WI38 (cell line): ENCODE measurements around the gene ELAVL2.
"Not testable (repeated sequence)": the region's sequence is repeated elsewhere in the genome, so short reads cannot be mapped to it uniquely, and the experiment has no call there.

Source experiments
- H3K4me3 ChIP-seq: 2 replicates; pipeline ENCODE4 v1.5.1; 2011; ENCODE audit warnings: low read depth, mild to moderate bottlenecking, control low read depth, low read length
- TF ChIP-seq, protein P1 (sequence below): IDR thresholded peaks from 2 replicates; pipeline ENCODE4 v1.5.1; 2012; ENCODE audit warnings: low read depth, mild to moderate bottlenecking, control low read depth, low read length

Gene ELAVL2

DNA sequence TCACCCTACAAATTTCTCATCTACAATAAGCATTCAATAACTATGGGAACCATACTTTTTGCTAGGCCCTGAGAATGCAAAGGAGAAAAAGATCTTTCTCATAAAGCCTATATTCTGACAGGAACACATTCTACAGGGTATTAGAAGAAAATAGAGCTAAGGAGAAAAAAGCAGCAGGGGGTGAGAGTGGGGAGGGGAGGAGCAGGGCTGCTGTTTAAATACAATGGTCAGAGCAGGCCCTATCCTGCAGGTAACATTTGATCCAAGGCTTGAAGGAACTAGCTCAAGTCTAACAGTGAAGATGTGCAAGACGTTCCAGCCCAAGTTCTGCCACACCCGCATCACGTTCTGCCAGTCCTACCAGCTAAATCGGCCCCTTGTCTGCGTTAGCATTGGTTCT lies 89.7 kb downstream of the ELAVL2 start:
- no peak overlapping the region for H3K4me3 ChIP-seq
- TF ChIP-seq, protein P1, sequence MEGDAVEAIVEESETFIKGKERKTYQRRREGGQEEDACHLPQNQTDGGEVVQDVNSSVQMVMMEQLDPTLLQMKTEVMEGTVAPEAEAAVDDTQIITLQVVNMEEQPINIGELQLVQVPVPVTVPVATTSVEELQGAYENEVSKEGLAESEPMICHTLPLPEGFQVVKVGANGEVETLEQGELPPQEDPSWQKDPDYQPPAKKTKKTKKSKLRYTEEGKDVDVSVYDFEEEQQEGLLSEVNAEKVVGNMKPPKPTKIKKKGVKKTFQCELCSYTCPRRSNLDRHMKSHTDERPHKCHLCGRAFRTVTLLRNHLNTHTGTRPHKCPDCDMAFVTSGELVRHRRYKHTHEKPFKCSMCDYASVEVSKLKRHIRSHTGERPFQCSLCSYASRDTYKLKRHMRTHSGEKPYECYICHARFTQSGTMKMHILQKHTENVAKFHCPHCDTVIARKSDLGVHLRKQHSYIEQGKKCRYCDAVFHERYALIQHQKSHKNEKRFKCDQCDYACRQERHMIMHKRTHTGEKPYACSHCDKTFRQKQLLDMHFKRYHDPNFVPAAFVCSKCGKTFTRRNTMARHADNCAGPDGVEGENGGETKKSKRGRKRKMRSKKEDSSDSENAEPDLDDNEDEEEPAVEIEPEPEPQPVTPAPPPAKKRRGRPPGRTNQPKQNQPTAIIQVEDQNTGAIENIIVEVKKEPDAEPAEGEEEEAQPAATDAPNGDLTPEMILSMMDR, result no peak

DNA sequence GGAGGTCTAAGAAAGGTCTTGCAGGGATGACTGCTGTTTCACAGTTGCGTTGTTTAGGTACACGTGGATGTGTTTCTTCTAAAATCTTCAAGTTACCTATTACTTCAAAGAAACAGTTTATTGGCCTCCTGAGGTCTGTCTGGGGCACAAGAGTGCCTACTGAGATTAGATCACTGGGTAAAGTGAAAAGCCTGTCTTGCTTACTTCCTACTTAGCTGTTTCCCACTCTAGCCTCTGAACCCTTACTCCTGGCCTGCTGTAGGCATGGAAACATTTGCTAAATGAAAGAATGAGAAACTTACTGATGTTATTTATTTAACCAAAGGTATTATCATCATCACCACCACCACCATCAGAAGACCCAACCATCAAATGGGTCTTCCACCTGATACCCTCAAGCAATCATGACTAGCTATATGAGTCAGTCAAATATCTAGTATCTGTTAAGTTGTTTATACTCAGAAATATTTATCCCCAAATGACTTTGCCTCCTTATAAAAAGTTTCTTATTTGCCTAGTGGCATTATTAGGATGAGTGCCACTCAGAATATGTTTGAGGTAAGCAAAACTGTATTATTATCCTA lies 92.5 kb downstream of the ELAVL2 start:
- TF ChIP-seq, protein P1, result no peak
- H3K4me3 ChIP-seq, result no peak overlapping the region

DNA sequence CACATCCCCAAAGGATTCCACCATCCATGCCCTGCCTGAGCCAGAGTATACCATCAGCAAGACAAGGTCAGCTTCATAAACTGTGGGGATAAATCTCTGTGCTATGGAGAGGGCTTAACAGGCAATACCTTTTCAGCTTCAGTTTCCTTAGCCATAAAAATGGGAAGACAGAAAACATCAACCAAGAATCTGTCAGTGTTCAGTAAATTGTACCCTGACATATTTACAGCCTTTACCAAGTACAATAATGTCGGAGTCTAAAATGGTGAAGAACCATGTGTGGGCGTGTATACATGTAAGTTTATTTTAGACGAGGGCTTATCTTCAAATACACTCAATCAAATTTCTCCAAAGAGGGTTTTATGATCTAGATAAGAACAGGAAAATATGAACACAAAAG lies 94.7 kb downstream of the ELAVL2 start:
- TF ChIP-seq, protein P1, result no peak
- no peak overlapping the region for H3K4me3 ChIP-seq

DNA sequence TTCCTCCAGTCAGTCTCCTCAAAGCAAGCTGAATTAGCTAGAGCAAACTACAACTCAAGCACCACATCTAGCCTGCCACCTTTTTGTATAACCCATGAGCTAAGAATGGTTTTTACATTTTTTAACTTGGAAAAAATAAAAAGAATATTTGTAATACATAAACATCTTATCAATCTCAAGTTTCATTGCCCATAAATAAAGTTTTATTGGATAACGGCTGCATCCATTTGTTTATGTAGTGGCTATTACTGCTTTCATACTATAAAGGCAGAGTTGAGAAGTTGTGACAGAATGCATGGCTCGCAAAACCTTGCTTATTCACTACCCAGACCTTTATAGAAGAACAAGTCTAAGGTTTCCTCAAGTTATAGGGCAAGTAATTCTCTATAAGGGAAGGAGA lies 95.7 kb downstream of the ELAVL2 start:
- TF ChIP-seq, protein P1, result no peak
- H3K4me3 ChIP-seq, result no peak overlapping the region

DNA sequence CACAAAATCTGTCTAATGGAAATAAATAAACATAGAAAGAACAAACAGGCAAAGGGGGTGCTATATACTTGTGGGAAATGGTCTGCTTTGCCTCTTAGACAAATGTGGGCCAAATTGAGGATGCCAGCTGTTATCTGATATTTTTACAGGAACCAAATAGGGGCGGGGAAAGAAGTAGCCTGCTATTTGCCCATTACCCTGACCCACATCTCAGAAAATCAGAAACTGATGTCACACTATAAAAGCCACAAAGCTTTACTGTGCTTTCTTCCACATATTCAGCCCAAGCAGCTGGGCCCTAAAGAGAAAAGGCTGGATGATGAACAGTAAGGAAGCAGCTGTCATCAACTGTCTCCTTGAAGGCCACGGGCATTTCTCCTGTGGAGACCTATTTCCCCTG lies 97.3 kb downstream of the ELAVL2 start:
- TF ChIP-seq, protein P1, result no peak
- no peak overlapping the region for H3K4me3 ChIP-seq

DNA sequence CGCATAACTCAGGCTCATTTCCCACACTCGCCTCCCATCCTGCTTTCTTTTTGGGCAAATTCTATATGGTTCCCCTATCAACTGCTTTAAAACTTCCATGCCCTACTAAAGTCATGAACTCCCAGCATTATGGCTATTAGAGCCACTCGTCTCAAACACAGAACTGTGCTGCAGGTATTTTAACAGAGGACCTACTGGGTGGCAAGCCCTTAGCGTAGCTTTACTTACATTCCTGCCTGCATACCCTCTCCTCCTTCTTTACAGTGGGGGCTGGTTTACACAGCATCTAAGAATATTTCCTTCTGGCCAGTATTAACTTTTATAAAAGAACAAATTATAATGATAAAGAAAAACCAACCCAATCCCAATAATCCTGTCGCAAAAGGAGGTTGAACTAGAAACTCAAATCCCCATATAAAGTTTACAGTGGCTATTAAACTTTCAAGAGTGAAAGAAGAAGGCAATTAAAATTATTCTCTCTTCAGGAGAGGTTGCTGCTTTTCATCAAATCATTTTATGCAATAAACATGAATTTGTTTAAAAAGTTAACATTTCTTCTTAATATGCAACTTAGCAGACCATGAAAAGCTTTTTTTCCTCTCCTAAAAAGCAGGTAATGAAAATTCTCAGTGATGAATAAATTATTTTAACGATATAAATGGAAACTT lies 100.6 kb downstream of the ELAVL2 start:
- TF ChIP-seq, protein P1, result no peak
- no peak overlapping the region for H3K4me3 ChIP-seq

DNA sequence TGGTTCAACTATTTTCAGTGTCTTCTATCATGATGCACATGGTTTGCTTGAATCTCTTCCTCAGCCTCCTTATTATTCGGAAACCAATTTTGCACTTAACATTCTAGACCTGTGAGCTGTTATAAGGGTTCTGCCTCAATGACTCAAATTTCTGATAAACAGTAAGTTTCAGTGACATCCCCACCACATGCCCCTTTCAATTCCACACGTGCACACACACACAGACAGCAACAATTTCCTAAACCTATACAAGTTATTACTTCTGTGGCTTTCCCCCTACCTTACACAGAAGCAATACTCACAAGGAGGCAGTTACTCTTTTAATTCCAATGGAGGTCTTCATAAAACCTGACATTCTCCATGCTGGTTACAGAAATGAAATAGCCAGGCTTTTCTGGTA lies 102.4 kb downstream of the ELAVL2 start:
- no peak overlapping the region for H3K4me3 ChIP-seq
- TF ChIP-seq, protein P1, result no peak

DNA sequence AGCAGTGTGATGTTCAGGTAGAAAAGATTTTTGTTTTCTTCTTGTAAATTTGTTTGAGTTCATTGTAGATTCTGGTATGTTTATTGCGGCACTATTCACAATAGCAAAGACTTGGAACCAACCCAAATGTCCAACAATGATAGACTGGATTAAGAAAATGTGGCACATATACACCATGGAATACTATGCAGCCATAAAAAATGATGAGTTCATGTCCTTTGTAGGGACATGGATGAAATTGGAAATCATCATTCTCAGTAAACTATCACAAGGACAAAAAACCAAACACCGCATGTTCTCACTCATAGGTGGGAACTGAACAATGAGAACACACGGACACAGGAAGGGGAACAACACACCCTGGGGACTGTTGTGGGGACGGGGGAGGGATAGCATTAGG lies 103.0 kb downstream of the ELAVL2 start:
- not testable (repeated sequence) for H3K4me3 ChIP-seq
